RWPE1 (cell line): ENCODE data around the gene DDX1.

Experiments used
- CTCF ChIA-PET: fragments of 350-600 bp; sonication (Branson Sonifier 250); formaldehyde crosslinking; extraction: SDS; loops from one replicate; lab custom pipeline; 2021; lab: Yijun Ruan, JAX
- POLR2A ChIA-PET: fragments of 400-600 bp; formaldehyde crosslinking; extraction: SDS; loops from one replicate; lab custom pipeline; 2020; ENCODE audit warnings: antibody characterized with exemption; ENCODE audit not compliant: low non-redundant PET; lab: Yijun Ruan, JAX
- DNase-seq: peaks from one replicate; pipeline ENCODE4 v3.0.0; 2012; ENCODE audit warnings: low spot score
- H3K27ac ChIP-seq: fragments of 450-650 bp; 2 replicates; pipeline ENCODE4 v1.5.1; 2017
- CTCF ChIP-seq: fragments of 450-650 bp; conservative IDR thresholded peaks from 2 replicates; pipeline ENCODE4 v1.5.1; 2017; ENCODE audit warnings: low read depth, mild to moderate bottlenecking

DDX1 gene

GRCh38 chr2:15596968-15597367 lies 5.3 kb downstream of the DDX1 start:
- ChIA-PET POLR2A (no interaction called here), CTCF (no interaction called here)
- no peak for TF ChIP-seq CTCF
- H3K27ac ChIP-seq, result no peak overlapping the region
- no peak for DNase-seq

- POLR2A ChIA-PET, result no interaction called here
- CTCF ChIA-PET, result interaction anchor here (0.5 to 0.8 kb wide), 2 partner anchors 16 to 23 kb away, joined by 3 to 4 read pairs; no protein-coding TSS in a partner anchor
- DNase-seq, result no peak
- no peak for TF ChIP-seq CTCF
- no peak overlapping the region for H3K27ac ChIP-seq
Observed at GRCh38 chr2:15599994-15600393, 8.3 kb downstream of the DDX1 start.

- ChIA-PET POLR2A (no interaction called here), CTCF (no interaction called here)
- no peak for TF ChIP-seq CTCF
- no peak overlapping the region for H3K27ac ChIP-seq
- DNase-seq, result no peak
Observed at GRCh38 chr2:15601681-15602080, 10.0 kb downstream of the DDX1 start.

GRCh38 chr2:15602393-15602792 lies 10.7 kb downstream of the DDX1 start:
- CTCF ChIA-PET, result interaction anchor here (0.6 kb wide), 1 partner anchor 696 kb away, joined by 3 read pairs; no protein-coding TSS in a partner anchor
- POLR2A ChIA-PET, result no interaction called here
- TF ChIP-seq CTCF, result no peak
- no peak overlapping the region for H3K27ac ChIP-seq
- no peak for DNase-seq

GRCh38 chr2:15603044-15603765 lies 11.5 kb downstream of the DDX1 start:
- no peak for DNase-seq
- CTCF ChIA-PET, result interaction anchor here (0.6 kb wide), 1 partner anchor 697 kb away, joined by 3 read pairs; no protein-coding TSS in a partner anchor
- POLR2A ChIA-PET, result no interaction called here
- no peak overlapping the region for H3K27ac ChIP-seq
- TF ChIP-seq CTCF, result no peak

GRCh38 chr2:15603948-15604347 lies 12.3 kb downstream of the DDX1 start:
- no peak for TF ChIP-seq CTCF
- POLR2A ChIA-PET, result no interaction called here
- H3K27ac ChIP-seq, result no peak overlapping the region
- no peak for DNase-seq
- CTCF ChIA-PET, result no interaction called here
